NOMO-1 (cell line): ENCODE data around the gene PLD6.
"Not testable (repeated sequence)": the region's sequence is repeated elsewhere in the genome, so short reads cannot be mapped to it uniquely, and the experiment has no call there.

Experiments
- DNase-seq, 2 experiments: peaks; one replicate each; lab custom pipeline; 2025; ENCODE audit not compliant: unreplicated experiment in 2 of 2; lab: John Stamatoyannopoulos, UW

PLD6 gene

GRCh38 chr17:17201271-17201670 is 4.9 kb downstream of the PLD6 start:
- DNase-seq = no peak

GRCh38 chr17:17200831-17201230 is 5.3 kb downstream of the PLD6 start:
- DNase-seq = no peak

- no peak for DNase-seq
These were observed 5.8 kb downstream of the PLD6 start for GRCh38 chr17:17200311-17200710.

- DNase-seq = no peak
These were observed 7.9 kb downstream of the PLD6 start for GRCh38 chr17:17198281-17198680.

GRCh38 chr17:17196776-17197175 is 9.4 kb downstream of the PLD6 start:
- DNase-seq = no peak

- DNase-seq = not testable (repeated sequence)
These were observed 10.7 kb downstream of the PLD6 start for GRCh38 chr17:17195466-17195865.

GRCh38 chr17:17191961-17192381 is 14.2 kb downstream of the PLD6 start:
- no peak for DNase-seq

GRCh38 chr17:17191346-17191792 is 14.8 kb downstream of the PLD6 start:
- no peak for DNase-seq

GRCh38 chr17:17190188-17190587 is 15.9 kb downstream of the PLD6 start:
- no peak for DNase-seq

- DNase-seq = no peak
These were observed 16.6 kb downstream of the PLD6 start for GRCh38 chr17:17189559-17189958.

GRCh38 chr17:17188586-17188985 is 17.5 kb downstream of the PLD6 start:
- DNase-seq = no peak

GRCh38 chr17:17186551-17187505 is 19.3 kb downstream of the PLD6 start:
- DNase-seq = no peak

- DNase-seq = no peak
These were observed 20.1 kb downstream of the PLD6 start for GRCh38 chr17:17186051-17186450.

- DNase-seq = not testable (repeated sequence)
These were observed 21.0 kb downstream of the PLD6 start for GRCh38 chr17:17184985-17185757.

GRCh38 chr17:17183744-17184143 is 22.4 kb downstream of the PLD6 start:
- no peak for DNase-seq

- DNase-seq = no peak
These were observed 23.5 kb downstream of the PLD6 start for GRCh38 chr17:17182598-17183136.

GRCh38 chr17:17181666-17182597 is 24.2 kb downstream of the PLD6 start:
- no peak for DNase-seq

- DNase-seq = no peak
These were observed 25.2 kb downstream of the PLD6 start for GRCh38 chr17:17180741-17181525.

GRCh38 chr17:17180141-17180603 is 26.0 kb downstream of the PLD6 start:
- DNase-seq = no peak
